ENCODE measurements around the gene RBM28.

GRCh38 chr7:128324368-128324680, 19.4 kb downstream of the RBM28 start:
- TF ChIP-seq, protein P1, sequence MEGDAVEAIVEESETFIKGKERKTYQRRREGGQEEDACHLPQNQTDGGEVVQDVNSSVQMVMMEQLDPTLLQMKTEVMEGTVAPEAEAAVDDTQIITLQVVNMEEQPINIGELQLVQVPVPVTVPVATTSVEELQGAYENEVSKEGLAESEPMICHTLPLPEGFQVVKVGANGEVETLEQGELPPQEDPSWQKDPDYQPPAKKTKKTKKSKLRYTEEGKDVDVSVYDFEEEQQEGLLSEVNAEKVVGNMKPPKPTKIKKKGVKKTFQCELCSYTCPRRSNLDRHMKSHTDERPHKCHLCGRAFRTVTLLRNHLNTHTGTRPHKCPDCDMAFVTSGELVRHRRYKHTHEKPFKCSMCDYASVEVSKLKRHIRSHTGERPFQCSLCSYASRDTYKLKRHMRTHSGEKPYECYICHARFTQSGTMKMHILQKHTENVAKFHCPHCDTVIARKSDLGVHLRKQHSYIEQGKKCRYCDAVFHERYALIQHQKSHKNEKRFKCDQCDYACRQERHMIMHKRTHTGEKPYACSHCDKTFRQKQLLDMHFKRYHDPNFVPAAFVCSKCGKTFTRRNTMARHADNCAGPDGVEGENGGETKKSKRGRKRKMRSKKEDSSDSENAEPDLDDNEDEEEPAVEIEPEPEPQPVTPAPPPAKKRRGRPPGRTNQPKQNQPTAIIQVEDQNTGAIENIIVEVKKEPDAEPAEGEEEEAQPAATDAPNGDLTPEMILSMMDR (IDR thresholded peaks at IDR 0.05 in 8 of 11, conservative IDR thresholded peaks at IDR 0.05 in 3 of 11) = no peak
- TF ChIP-seq POLR2AphosphoS5 (IDR thresholded peaks at IDR 0.05) = no peak
- no peak for TF ChIP-seq POLR2A (IDR thresholded peaks at IDR 0.05)
